Measurements from ENCODE around the gene RNU1-4.

- no peak for TF ChIP-seq CTCF (IDR thresholded peaks at IDR 0.05; ENCODE audit: extremely low read depth in 1 of 2, insufficient read depth in 1 of 2, low read depth in 1 of 2, low read length in 2 of 2)
- TF ChIP-seq EZH2 (IDR thresholded peaks at IDR 0.05; ENCODE audit: borderline replicate concordance, low read depth, low read length, severe bottlenecking) = no peak
- no peak for TF ChIP-seq POLR2A (IDR thresholded peaks at IDR 0.05; ENCODE audit: low read depth, low read length)
Observed at GRCh38 chr1:16727190-16728111, 12.9 kb upstream of the RNU1-4 start.
